DOHH2 (cell line): ENCODE data around the gene PADI1.

Source experiments
- H3F3A ChIP-seq: fragments of 200-600 bp; sonication (generic), shearing (Covaris generic); 2 replicates; pipeline ENCODE4 v1.6.0; 2016; ENCODE audit warnings: antibody characterized with exemption, mild to moderate bottlenecking; ENCODE audit not compliant: control insufficient read depth, insufficient read depth
- H3K27ac ChIP-seq: fragments of 200-600 bp; sonication (generic); 2 replicates; pipeline ENCODE4 v1.5.1; 2014; ENCODE audit warnings: low read depth, mild to moderate bottlenecking, low read length, moderate library complexity
- H3K27me3 ChIP-seq: fragments of 200-600 bp; sonication (generic); 2 replicates; pipeline ENCODE4 v1.6.1; 2014; ENCODE audit warnings: mild to moderate bottlenecking, low read length, mixed read lengths; ENCODE audit not compliant: control insufficient read depth
- H3K36me3 ChIP-seq: fragments of 200-600 bp; sonication (generic); 2 replicates; pipeline ENCODE4 v1.6.1; 2014; ENCODE audit warnings: mild to moderate bottlenecking, low read length, moderate library complexity, mixed read lengths; ENCODE audit not compliant: control insufficient read depth
- H3K4me1 ChIP-seq: fragments of 200-600 bp; sonication (generic); 2 replicates; pipeline ENCODE4 v1.6.1; 2014; ENCODE audit warnings: mild to moderate bottlenecking, low read length, mixed read lengths; ENCODE audit not compliant: control insufficient read depth
- H3K4me2 ChIP-seq: fragments of 200-600 bp; sonication (generic); 2 replicates; pipeline ENCODE4 v1.6.0; 2014; ENCODE audit warnings: mild to moderate bottlenecking, low read length, moderate library complexity
- H3K4me3 ChIP-seq: fragments of 200-600 bp; sonication (generic); 2 replicates; pipeline ENCODE4 v1.5.1; 2014; ENCODE audit warnings: mild to moderate bottlenecking, low read length, mixed read lengths
- H3K79me2 ChIP-seq: fragments of 200-600 bp; sonication (generic); 2 replicates; pipeline ENCODE4 v1.6.1; 2014; ENCODE audit warnings: mild to moderate bottlenecking, low read length, mixed read lengths; ENCODE audit not compliant: control insufficient read depth
- H3K9me2 ChIP-seq: fragments of 200-600 bp; sonication (generic); replicated peaks from 2 replicates; pipeline ENCODE4 v1.6.1; 2014; ENCODE audit warnings: mild to moderate bottlenecking, low read length, mixed read lengths; ENCODE audit not compliant: control insufficient read depth
- H3K9me3 ChIP-seq: fragments of 200-600 bp; sonication (generic); 2 replicates; pipeline ENCODE4 v1.6.1; 2014; ENCODE audit warnings: antibody characterized with exemption, low read length, mixed read lengths; ENCODE audit not compliant: control insufficient read depth, insufficient read depth
- H4K20me1 ChIP-seq: fragments of 200-600 bp; sonication (generic); 2 replicates; pipeline ENCODE4 v1.6.0; 2014; ENCODE audit warnings: low read depth, mild to moderate bottlenecking, antibody characterized with exemption, low read length, moderate library complexity; ENCODE audit not compliant: control insufficient read depth, insufficient read depth
- CTCF ChIP-seq: fragments of 200-600 bp; sonication (generic); IDR thresholded peaks from one replicate; pipeline ENCODE4 v1.5.1; 2014; ENCODE audit warnings: antibody characterized with exemption, mild to moderate bottlenecking, low read depth, low read length; ENCODE audit not compliant: poor library complexity, severe bottlenecking
- EZH2phosphoT487 ChIP-seq: fragments of 200-600 bp; sonication (generic); IDR thresholded peaks from 2 replicates; pipeline ENCODE4 v1.6.1; 2017; ENCODE audit warnings: borderline replicate concordance, mild to moderate bottlenecking, antibody characterized with exemption, low read length, moderate library complexity, mixed read lengths

PADI1 gene

GRCh38 chr1:17260264-17260663 lies 55.3 kb downstream of the PADI1 start:
- Histone ChIP-seq H3K27ac (no peak overlapping the region), H4K20me1 (no peaks in the 10 kb centered on the region), H3K27me3 (peaks cover 5% of the 10 kb centered on the region), H3K4me2 (no peak overlapping the region), H3F3A (no peaks in the 10 kb centered on the region), H3K4me3 (no peak overlapping the region), H3K9me3 (no peaks in the 10 kb centered on the region), H3K79me2 (no peaks in the 10 kb centered on the region), H3K36me3 (no peaks in the 10 kb centered on the region), H3K4me1 (no peaks in the 10 kb centered on the region), H3K9me2 (no peaks in the 10 kb centered on the region)
- TF ChIP-seq EZH2phosphoT487: no peak
- no peak for TF ChIP-seq CTCF

GRCh38 chr1:17260738-17261137 lies 55.8 kb downstream of the PADI1 start:
- Histone ChIP-seq H3K4me1 (no peaks in the 10 kb centered on the region), H3K27ac (no peak overlapping the region), H3K27me3 (peaks cover 5% of the 10 kb centered on the region)

GRCh38 chr1:17263936-17264335 lies 59.0 kb downstream of the PADI1 start:
- H3K4me3 ChIP-seq: no peak overlapping the region
- no peaks in the 10 kb centered on the region for H3K9me2 ChIP-seq
- no peaks in the 10 kb centered on the region for H3K36me3 ChIP-seq
- H3K27me3 ChIP-seq: peaks cover 5% of the 10 kb centered on the region
- no peaks in the 10 kb centered on the region for H3F3A ChIP-seq
- no peak overlapping the region for H3K4me2 ChIP-seq
- TF ChIP-seq EZH2phosphoT487 (no peak), CTCF (no peak)
- no peak overlapping the region for H3K27ac ChIP-seq
- no peaks in the 10 kb centered on the region for H3K4me1 ChIP-seq
- H3K79me2 ChIP-seq: no peaks in the 10 kb centered on the region
- no peaks in the 10 kb centered on the region for H4K20me1 ChIP-seq
- H3K9me3 ChIP-seq: no peaks in the 10 kb centered on the region

More at GRCh38 chr1:17260738-17261137, 55.8 kb downstream of the PADI1 start:
- H3K4me3 ChIP-seq: no peak overlapping the region
- H3K4me2 ChIP-seq: no peak overlapping the region
- TF ChIP-seq CTCF: no peak
- TF ChIP-seq EZH2phosphoT487: no peak
- no peaks in the 10 kb centered on the region for H3K9me3 ChIP-seq
- no peaks in the 10 kb centered on the region for H3K9me2 ChIP-seq
- H3K36me3 ChIP-seq: no peaks in the 10 kb centered on the region
- no peaks in the 10 kb centered on the region for H4K20me1 ChIP-seq
- H3K79me2 ChIP-seq: no peaks in the 10 kb centered on the region
- H3F3A ChIP-seq: no peaks in the 10 kb centered on the region

- no peaks in the 10 kb centered on the region for H4K20me1 ChIP-seq
- no peaks in the 10 kb centered on the region for H3K9me2 ChIP-seq
- TF ChIP-seq CTCF (no peak), EZH2phosphoT487 (no peak)
- H3K36me3 ChIP-seq: no peaks in the 10 kb centered on the region
- H3K79me2 ChIP-seq: no peaks in the 10 kb centered on the region
- H3F3A ChIP-seq: no peaks in the 10 kb centered on the region
- no peak overlapping the region for H3K27ac ChIP-seq
- H3K9me3 ChIP-seq: no peaks in the 10 kb centered on the region
- H3K4me1 ChIP-seq: no peaks in the 10 kb centered on the region
- peaks cover 5% of the 10 kb centered on the region for H3K27me3 ChIP-seq
- H3K4me3 ChIP-seq: no peak overlapping the region
- no peak overlapping the region for H3K4me2 ChIP-seq
Measured at GRCh38 chr1:17264470-17264869, 59.5 kb downstream of the PADI1 start.
